Inflammatory macrophage treated with lipopolysaccharide for 1 hour (primary cell): ENCODE results near the gene DTL.

Source experiments
- DNase-seq, 2 donors: peaks; one replicate each; pipeline ENCODE4 v3.0.0-alpha.2; 2020 to 2022

DTL gene

GRCh38 chr1:212091438-212092121, 56.0 kb downstream of the DTL start:
- no peak for DNase-seq

- DNase-seq = no peak
Measured at GRCh38 chr1:212097360-212097759, 61.8 kb downstream of the DTL start.

- DNase-seq = no peak
Measured at GRCh38 chr1:212098310-212098709, 62.8 kb downstream of the DTL start.

GRCh38 chr1:212098771-212099170, 63.2 kb downstream of the DTL start:
- no peak for DNase-seq

- no peak for DNase-seq
Measured at GRCh38 chr1:212101251-212101650, 65.7 kb downstream of the DTL start.

GRCh38 chr1:212101735-212102134, 66.2 kb downstream of the DTL start:
- no peak for DNase-seq

GRCh38 chr1:212104586-212105325, 69.2 kb downstream of the DTL start:
- no peak for DNase-seq

GRCh38 chr1:212106286-212106792, 70.8 kb downstream of the DTL start:
- DNase-seq = no peak

GRCh38 chr1:212107481-212107880, 71.9 kb downstream of the DTL start:
- DNase-seq = no peak

GRCh38 chr1:212108187-212108586, 72.6 kb downstream of the DTL start:
- DNase-seq = no peak

- DNase-seq = no peak
Measured at GRCh38 chr1:212108981-212109380, 73.4 kb downstream of the DTL start.

GRCh38 chr1:212109728-212110127, 74.2 kb downstream of the DTL start:
- peak in 1 of 2 donors; percentile 17 for DNase-seq

GRCh38 chr1:212110617-212111016, 75.1 kb downstream of the DTL start:
- no peak for DNase-seq

GRCh38 chr1:212111536-212111935, 76.0 kb downstream of the DTL start:
- no peak for DNase-seq

GRCh38 chr1:212113706-212114105, 78.2 kb downstream of the DTL start:
- DNase-seq = no peak

- DNase-seq = no peak
Measured at GRCh38 chr1:212118167-212118871, 82.8 kb downstream of the DTL start.

- DNase-seq = no peak
Measured at GRCh38 chr1:212118872-212119260, 83.3 kb downstream of the DTL start.

- no peak for DNase-seq
Measured at GRCh38 chr1:212119397-212119837, 83.9 kb downstream of the DTL start.

- DNase-seq = no peak
Measured at GRCh38 chr1:212119863-212120262, 84.3 kb downstream of the DTL start.

- peak in 1 of 2 donors; percentile 9 for DNase-seq
Measured at GRCh38 chr1:212121779-212122178, 86.2 kb downstream of the DTL start.

- DNase-seq = peak; percentile 36 to 48
Measured at GRCh38 chr1:212124690-212125582, 89.4 kb downstream of the DTL start.

GRCh38 chr1:212125654-212126053, 90.1 kb downstream of the DTL start:
- DNase-seq = no peak

- DNase-seq = no peak
Measured at GRCh38 chr1:212127221-212127620, 91.7 kb downstream of the DTL start.
